GM18861 (cell line): ENCODE results near the gene YPEL1.
"Not testable (repeated sequence)": the region's sequence is repeated elsewhere in the genome, so short reads cannot be mapped to it uniquely, and the experiment has no call there.

Source experiments
- ATAC-seq: cut with Tn5 transposase; IDR thresholded peaks from one replicate; pipeline ENCODE4 v1.9.1; 2021; ENCODE audit not compliant: unreplicated experiment

YPEL1 gene

DNA sequence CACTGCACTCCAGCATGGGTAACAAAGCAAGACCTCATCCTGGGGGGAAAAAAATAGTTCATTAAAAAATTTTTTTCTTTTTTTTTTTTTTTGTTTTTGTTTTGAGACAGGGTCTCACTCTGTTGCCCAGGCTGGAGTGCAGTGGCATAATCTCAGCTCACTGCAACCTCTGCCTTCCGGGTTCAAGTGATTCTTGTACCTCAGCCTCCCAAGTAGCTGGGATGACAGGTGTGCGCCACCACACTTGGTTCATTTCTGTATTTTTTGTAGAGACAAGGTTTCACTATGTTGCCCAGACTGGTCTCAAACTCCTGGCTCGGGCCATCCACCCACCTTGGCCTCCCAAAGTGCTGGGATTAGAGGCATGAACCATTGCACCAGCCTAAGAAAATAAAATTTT is 11.1 kb downstream of the YPEL1 start:
- ATAC-seq, result not testable (repeated sequence)

DNA sequence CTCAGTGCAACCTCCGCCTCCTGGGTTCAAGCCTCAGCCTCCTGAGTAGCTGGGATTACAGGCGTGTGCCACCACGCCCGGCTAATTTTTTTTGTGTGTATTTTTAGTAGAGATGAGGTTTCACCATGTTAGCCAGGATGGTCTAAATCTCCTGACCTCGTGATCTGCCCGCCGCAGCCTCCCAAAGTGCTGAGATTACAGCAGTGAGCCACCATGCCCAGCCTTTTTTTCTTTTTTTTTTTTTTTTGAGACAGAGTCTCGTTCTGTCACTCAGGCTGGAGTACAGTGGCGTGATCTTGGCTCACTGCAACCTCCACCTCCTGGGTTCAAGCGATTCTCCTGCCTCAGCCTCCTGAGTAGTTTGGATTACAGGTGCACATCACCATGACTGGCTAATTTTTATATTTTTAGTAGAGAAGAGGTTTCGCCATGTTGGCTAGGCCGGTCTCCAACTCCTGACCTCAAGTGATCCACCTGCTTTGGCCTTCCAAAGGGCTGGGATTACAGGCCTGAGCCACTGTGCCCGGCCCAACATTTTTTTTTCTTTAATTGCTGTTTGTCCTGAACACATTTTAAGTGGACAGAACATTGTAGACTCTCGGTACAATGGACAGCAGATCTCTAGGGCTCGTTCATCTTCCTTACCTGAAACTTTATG is 14.3 kb downstream of the YPEL1 start:
- ATAC-seq, result not testable (repeated sequence)

DNA sequence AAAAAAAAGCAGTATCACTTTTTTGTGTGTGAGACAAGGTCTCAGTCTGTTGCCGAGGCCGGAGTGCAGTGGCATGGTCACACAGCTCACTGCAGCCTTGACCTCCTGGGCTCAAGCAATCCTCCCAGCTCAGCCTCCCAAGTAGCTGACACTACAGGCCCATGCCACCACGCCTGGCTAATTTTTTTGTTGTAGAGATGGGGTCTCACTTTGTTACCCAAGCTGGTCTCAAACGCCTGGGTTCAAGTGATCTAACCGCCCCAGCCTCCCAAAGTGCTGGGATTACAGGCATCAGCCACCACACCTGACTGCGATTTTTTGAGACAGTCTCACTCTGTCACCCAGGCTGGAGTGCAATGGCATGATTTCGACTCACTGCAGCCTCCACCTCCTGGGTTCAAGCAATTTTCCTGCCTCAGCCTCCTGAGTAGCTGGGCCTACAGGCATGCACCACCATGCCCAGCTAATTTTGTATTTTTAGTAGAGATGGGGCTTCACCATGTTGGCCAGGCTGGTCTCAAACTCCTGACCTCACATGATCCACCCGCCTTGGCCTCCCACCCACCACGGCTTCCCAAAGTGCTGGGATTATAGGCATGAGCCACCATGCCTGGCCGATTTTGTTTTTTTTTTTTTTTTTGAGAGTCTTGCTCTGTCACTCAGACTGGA is 15.3 kb downstream of the YPEL1 start:
- ATAC-seq, result not testable (repeated sequence)

DNA sequence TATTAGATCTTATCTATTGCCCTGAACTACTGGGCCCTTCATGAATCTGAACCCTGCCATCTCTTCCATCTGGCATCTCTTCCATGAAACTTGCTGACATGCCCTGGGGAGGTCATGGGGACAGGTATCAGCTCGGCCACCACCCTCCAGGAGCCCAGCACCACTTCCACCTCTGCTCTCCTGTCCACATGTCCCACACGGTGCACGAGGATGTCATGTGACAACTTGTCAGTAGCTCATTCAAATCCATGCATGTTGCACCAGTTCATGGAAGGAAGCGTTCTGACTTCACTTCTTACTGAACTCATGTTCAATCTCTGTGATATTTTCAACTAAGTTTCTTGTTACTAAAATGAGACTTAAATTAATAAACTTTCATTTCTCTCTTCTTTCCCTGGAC is 16.6 kb downstream of the YPEL1 start:
- no peak for ATAC-seq

DNA sequence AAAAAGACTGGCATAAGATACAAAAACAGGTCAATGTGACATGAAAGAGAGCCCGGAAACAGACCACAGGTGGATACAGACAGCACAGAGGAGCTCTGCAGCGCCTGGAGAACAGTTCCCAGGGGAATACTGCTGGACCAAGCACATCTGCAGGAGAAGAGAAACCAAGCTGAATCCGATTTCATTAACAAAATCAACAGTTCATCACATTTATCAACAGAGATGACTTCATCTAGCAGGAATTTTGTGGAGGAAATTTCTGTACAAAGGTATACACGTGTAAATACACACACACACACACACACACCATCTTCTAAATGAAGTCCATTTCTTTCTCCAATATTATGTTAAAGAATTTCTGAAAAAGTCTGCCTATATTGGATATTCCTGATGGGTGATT is 17.1 kb downstream of the YPEL1 start:
- no peak for ATAC-seq

DNA sequence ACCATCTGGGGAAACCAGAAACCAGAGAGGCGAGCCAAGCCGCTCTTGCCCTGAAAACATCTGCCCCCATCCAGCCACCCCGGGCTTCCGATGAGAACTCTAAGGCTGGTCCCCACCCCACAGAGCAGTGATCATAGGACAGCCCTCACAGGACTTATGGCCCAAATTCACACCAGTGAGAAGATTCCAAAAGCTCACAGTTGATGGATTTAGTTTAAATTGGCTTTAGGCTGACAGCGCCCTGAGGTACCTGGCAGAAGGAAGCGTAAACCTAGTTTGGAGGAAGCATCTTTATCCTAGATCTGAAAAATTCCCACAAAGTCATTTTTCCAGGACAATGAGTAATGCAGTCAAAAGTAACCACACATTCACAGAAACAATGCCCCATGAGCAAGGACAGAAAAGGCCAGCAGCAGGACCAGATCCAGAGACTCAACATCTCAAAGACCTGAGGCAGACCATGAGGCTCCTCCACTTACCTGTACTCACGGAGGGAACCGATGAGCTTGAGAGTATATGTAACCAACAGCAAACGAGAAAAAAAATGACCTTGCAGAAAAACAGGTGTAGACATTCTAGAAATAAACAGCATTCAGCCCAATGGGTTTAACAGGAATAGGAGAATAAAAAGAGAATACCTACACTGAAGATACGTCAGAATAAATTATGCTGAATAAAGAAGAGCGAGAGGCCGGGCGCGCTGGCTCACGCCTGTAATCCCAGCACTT is 19.0 kb downstream of the YPEL1 start:
- not testable (repeated sequence) for ATAC-seq

DNA sequence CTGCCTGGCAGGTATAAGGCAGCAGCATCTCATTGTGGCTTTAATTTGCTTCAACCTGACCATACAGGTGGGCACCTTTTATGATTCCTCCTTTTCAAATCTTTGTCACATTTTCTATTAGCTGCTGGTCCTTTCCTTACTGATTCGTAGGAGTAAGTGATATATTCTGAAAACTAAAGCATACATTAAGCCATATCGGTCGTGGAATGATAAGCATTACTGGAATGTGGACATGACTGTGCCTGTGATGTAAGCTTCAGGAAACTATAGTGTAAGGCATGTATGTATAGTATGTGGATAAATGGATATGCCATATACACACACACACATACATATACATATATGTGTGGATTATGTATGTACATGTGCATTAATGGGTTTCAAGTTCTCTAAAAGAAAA is 20.8 kb downstream of the YPEL1 start:
- no peak for ATAC-seq

DNA sequence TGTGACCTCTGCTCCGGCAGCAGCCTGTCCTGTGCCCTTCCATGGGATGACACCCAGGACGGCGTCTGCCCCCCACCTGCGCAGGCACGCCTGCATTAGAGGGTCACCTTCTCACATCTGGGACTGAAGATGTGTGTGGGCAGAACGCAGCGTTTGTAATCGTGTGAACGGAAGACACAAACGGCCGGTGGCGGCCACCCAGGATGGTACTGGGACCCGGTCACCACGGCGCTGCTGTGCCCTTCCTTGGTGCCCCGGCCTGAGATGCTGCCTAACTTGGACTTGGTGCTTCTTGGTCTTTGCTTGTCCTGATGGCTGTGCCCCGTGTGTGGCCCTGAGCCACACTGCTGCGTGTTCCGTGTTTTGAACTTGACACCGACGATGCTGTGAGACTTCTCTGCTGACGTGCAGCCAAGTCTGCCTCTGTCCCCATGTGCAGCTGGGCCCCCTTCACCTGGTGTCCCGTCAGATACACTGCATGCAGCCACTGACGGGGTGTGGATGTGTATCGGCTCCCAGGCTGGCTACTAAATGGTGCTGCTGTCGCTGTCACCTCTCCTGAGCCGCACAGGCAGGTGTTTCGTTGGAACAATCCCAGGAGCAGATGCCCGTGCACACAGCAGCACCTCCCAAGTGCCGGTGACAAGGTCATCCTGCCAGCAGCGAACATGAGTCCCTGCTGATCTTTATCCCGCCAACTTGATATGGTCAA is 21.4 kb downstream of the YPEL1 start:
- ATAC-seq, result no peak

DNA sequence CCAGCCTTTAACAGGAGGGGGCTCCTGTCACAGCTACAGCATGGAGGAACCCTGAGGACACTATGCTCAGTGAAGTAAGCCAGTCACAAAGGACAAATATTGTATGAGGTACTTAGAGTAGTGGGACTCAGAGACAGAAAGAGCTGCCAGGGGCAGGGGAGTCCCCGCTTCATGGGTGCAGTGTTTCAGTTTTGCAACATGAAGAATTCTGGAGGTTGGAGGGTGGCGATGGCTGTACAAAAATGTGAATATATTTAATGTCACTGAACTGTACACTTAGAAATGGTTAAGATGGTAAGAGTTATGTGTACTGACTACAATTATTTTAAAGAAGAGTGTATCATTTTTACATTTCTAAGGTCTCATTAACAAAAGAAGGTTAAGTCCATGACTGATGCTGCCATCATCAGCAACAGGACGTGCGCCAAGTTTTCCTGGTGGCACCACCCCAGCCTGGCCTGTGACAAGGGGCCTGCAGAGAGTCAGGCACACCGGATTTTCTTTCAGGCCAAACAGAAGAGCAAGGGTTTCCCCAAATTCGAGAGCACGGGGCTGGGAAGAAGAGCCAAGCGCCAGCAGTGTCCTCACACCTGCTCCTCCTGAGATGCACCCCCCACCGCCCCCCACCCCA is 22.1 kb downstream of the YPEL1 start:
- ATAC-seq, result no peak

DNA sequence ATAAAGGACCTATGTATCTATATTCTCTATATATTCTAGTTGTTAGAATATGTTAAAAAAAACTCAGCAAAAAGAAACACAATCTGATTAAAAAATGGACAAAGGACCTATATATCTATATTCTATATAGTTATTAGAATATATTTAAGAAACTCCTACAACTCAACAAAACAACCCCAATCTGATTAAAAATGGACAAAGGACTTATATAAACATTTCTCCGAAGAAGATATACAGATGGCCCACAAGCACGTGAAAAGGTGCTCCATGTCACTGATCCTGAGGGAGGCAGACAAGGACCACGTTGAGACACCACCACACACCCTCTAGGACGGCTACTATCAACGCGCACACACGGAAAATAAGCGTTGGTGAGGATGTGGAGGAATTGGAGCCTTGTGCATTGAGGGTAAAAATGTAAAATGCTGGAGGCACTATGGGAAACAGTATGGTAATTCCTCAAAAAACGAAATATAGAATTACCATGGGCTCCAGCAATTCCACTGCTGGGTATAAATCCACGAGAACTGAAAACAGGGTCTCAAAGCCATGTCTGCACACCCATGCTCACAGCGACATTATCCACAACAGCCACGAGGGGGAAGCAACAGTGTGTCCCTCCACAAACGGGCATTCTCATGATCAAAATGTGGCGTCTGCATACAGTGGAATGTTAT is 22.7 kb downstream of the YPEL1 start:
- no peak for ATAC-seq

DNA sequence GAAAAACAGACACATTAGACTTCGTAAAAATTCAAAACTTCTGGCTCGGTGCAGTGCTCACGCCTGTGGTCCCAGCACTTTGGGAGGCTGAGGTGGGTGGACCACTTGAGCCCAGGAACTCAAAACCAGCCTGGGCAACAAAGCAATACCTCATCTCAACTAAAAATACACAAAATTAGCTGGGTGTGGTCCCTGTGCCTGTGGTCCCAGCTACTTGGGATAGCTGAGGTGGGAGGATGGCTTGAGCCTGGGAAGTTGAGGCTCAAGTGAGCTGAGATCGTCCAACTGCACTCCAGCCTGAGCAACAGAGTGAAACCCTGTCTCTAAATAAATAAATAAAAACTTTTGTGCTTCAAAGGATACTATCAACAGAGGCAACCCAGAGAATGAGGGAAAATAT is 23.7 kb downstream of the YPEL1 start:
- ATAC-seq, result no peak

DNA sequence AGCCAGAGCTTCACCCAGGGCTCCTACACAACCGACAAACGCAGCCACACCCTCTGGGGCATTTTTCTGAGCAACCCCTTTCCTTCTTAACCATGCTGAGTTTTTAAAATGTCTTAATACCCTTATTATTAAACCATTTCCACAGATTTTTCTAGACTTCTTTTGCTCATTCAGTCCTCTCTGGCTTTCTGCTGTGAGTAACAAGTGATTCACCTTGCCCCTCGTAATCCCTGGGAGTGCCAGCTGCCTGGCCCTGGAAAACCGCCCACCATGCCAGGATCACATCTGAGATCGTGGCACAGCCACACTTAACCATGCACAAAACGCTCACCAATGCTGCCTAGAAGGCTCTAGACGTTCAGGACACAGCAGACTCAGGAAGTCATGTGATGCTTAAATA is 25.4 kb downstream of the YPEL1 start:
- ATAC-seq, result no peak

DNA sequence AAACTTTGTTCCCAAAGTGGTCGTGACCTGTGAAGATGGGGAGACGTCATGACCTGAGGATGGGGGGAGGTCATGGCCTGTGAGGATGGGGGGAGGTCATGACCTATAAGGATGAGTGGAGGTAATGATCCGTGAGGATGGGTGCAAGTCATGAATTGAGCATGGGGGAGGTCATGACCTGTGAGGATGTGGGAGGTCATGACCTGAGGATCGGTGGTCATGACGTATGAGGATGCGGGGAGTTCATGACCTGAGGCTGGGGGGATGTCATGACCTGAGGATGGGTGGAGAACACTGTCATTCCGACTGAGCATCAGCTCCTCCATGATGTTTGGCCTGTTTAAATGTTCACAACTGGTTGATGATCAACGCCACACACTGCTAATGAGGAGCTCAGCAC is 25.9 kb downstream of the YPEL1 start:
- ATAC-seq, result no peak

DNA sequence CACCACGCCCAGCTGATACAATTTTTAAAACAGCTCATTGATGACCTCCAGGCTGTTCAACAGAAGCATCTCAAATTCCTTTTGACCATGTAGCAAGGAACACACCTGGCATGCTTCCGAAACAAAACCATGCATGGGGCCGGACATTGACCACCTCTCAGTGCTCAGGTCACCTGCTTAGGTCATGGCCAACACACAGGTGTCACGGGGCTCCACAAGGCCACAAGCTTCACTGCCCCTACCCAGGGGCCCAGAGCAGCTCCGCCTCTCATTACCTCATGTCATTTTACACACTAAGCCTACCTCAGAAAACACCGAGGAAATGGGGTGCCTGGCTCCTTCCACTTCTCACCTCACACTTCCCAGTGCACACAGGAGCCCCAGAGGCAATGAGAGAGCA is 26.6 kb downstream of the YPEL1 start:
- no peak for ATAC-seq

DNA sequence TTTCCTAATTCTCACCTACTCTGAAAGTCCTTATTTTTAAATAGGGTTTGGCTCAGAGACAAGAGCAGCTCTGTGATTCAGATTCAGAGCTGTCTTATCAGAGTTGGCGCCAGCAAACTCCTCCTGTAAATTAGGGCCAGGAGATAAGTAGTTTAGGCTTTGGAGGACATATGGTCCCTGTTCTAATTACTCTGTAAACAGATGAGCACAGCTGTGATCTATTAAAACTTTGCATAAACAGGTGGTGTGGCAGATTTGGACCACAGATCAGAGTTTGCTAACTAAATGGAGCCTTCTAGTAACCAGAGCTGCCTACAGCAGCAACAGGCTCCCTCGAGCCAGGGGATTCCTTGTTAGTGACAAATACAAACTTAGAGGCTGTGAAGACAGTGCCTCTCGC is 27.9 kb downstream of the YPEL1 start:
- no peak for ATAC-seq

DNA sequence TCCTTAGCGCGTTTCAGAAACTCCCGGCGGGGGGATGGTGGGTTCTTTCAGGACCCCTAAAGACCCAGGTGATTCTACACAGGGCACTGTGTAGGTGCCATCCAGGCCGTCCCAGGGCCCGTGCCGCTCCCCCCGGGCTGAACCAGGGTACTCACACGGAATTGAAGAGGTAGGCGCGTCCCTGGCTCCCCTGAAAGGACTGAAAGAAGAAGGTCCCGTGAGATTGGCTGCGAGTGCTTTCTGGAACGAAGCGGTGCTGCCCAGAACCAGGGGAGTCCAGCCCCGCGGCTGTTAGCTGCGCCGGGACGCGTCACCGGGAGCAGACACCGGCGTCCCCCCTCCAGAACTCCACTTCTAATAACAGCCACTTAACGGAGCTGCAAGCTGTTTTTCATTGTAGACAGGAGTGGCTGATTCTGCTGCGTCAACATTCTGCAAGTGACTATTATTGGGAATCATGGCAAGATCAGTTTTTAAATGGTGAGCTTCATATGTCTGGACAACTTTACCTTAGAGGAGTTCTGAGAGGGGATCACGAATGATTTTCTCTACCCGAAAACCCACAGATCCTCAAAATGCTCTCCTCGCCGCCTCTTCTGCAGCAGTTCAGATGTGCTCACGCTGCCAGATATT is 31.8 kb downstream of the YPEL1 start:
- no peak for ATAC-seq

DNA sequence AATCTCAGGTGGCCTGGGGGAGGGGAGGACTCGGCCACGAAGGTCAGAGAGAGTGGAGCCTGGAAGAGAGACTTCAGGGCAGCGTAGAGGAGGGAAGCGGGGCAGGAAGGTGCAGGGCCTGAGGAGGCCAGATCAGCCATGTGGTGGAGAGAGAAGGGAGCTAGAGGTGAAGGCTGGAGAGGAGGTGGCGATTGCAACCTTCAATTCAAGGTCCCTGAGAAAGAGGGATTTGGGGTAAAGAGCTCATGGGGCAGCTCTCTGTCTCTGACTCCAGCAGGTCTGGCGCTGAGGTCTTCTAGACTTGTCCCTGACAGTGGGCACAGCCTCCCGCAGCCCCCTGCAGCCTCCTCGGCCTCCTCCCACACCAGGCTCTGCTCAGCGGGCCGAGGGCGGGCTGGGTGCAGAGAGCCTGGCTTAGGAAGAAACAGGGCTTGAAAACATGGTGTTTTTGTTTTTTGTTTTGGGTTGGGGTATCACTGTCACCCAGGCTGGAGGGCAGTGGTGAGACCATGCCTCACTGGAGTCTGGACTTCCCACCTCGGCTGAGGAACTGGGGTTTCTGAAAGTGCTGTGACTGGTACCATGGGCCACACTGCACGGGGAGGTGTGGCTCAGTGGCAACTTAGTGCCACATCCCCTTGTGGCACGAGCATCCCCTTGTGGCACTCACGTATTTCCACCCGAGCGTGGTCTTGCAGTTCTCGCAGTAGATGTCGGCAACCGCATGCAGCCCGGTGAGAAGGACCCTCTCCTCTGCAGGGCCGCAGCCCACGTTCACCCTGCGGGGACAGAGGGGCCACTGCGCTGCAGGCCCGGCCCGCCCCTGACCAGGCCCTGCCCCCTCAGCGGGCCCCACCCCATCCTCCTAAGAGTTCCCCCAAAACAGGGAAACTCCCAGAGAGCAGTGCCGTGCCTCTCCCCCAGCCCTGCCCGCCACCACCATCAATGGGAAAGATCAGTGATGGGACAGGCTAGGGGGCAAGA is 32.6 kb downstream of the YPEL1 start:
- no peak for ATAC-seq

DNA sequence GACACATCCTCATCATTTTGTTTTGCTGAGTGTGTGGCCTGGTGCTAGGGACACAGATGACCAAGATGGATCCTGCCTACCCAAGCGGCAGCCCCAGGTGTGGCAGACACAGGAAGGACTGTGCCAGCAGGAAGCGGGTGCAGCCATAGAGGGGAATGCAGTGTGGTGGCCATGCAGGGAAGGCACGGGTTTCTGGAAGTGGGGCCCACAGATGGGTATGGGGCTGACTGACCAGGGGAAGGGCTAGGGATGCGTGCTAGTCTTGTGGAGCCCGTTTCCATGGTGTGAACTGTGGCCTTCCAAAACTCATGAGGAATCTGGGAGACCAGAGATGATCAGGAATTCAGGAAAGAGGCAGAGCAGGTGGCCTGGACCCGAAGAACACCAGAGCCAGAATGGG is 33.5 kb downstream of the YPEL1 start:
- no peak for ATAC-seq

DNA sequence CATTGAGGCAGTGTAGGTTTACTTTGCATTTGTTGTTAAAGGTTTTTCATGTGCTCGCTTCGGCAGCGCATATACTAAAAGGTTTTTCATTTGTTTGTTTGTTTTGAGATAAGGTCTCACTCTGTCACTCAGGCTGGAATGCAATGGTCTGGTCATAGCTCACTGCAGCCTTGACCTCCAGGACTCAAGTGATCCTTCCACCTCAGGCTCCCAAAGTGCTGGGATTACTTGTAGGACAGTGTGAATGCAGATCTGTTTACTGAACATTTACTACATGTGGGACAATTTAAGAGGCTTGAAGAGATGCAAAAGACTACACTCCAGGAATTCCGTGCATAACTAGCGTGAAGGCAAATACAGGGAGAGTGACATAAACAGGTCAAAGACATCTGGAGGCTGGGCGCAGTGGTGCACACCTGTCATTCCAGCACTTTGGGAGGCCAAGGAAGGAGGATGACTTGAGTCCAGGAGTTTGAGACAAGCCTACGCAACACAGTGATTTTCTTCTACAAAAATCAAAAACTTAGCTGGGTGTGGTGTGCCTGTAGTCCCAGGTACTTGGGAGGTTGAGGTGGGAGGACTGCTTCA is 34.1 kb downstream of the YPEL1 start:
- ATAC-seq, result no peak
